GM12878 (cell line): ENCODE data around the gene TMEM79. TPM values are rescaled to one million over a fixed set of nuclear protein-coding genes. Genes with fewer than 3 reads are reported as not detected.

ENCODE experiments used
- BHLHE40 ChIP-seq, 2 experiments: fragments of 450-650 bp in 1 of 2; IDR thresholded peaks; 2 replicates each; pipeline ENCODE4 v1.6.1; 2011 to 2017; ENCODE audit warnings: low read depth in 2 of 2, borderline replicate concordance in 1 of 2, improper control_type of control experiment in 1 of 2, low read length in 1 of 2, mild to moderate bottlenecking in 1 of 2
- BRCA1 ChIP-seq: IDR thresholded peaks from 2 replicates; pipeline ENCODE4 v1.6.1; 2011; ENCODE audit warnings: low read depth, low read length, improper control_type of control experiment
- CBFB ChIP-seq: IDR thresholded peaks from 2 replicates; pipeline ENCODE4 v1.6.1; 2016; ENCODE audit warnings: antibody characterized with exemption, low read depth
- CHD4 ChIP-seq: fragments of 200-600 bp; sonication (generic); IDR thresholded peaks from 2 replicates; pipeline ENCODE4 v1.6.1; 2016; ENCODE audit warnings: mild to moderate bottlenecking
- FOS ChIP-seq: IDR thresholded peaks from 3 replicates; pipeline ENCODE4 v1.6.1; 2011; ENCODE audit warnings: borderline replicate concordance; ENCODE audit not compliant: insufficient read length; ENCODE audit errors: extremely low read depth
- FOXM1 ChIP-seq: IDR thresholded peaks from 2 replicates; pipeline ENCODE4 v1.6.1; 2012; ENCODE audit warnings: low read depth, mild to moderate bottlenecking, inconsistent platforms, low read length, moderate library complexity
- HDAC2 ChIP-seq: fragments of 200-600 bp; sonication (generic); IDR thresholded peaks from 2 replicates; pipeline ENCODE4 v1.6.1; 2017
- IRF4 ChIP-seq: IDR thresholded peaks from 2 replicates; pipeline ENCODE4 v1.6.1; 2011; ENCODE audit warnings: low read depth, low read length
- KLF5 ChIP-seq: fragments of 450-650 bp; IDR thresholded peaks from 2 replicates; pipeline ENCODE4 v1.6.1; 2014; ENCODE audit warnings: mild to moderate bottlenecking; ENCODE audit not compliant: partially characterized antibody
- NFIC ChIP-seq: IDR thresholded peaks from 2 replicates; pipeline ENCODE4 v1.6.1; 2012; ENCODE audit warnings: low read depth, mild to moderate bottlenecking, inconsistent platforms, low read length, moderate library complexity
- NR2C1 ChIP-seq: fragments of 450-650 bp; IDR thresholded peaks from 2 replicates; pipeline ENCODE4 v1.6.1; 2017; ENCODE audit warnings: antibody characterized with exemption, mild to moderate bottlenecking, moderate library complexity
- SMC3 ChIP-seq: IDR thresholded peaks from 2 replicates; pipeline ENCODE4 v1.6.1; 2011; ENCODE audit warnings: low read length, improper control_type of control experiment, borderline replicate concordance
- SP1 ChIP-seq: IDR thresholded peaks from one replicate; pipeline ENCODE4 v1.6.1; 2011; ENCODE audit warnings: low read depth, low read length
- SRF ChIP-seq, 2 experiments: IDR thresholded peaks; 2 replicates each; pipeline ENCODE4 v1.6.1; 2011; ENCODE audit warnings: low read depth in 2 of 2, low read length in 2 of 2, mild to moderate bottlenecking in 1 of 2, moderate library complexity in 1 of 2
- STAT3 ChIP-seq: IDR thresholded peaks from 2 replicates; pipeline ENCODE4 v1.6.1; 2011; ENCODE audit warnings: low read depth, low read length, improper control_type of control experiment
- TCF12 ChIP-seq: IDR thresholded peaks from 2 replicates; pipeline ENCODE4 v1.6.1; 2011; ENCODE audit warnings: low read depth, mild to moderate bottlenecking, low read length
- polyA plus RNA-seq, 11 experiments: library from polyadenylated mRNA; depleted of rRNA in 4 of 11; unstranded in 6 of 11; stranded (reverse) in 5 of 11; fragments of >200 nt; fragmentation: Nextera tagmentation in 4 of 11; fragmentation: Illumina TruSeq in 1 of 11; extraction: Ambion mirVana in 4 of 11; extraction: Trizol in 1 of 11; gene quantifications; 1 replicate in 1 of 11; 2 replicates in 10 of 11; pipeline versions ENCODE4 v1.2.1 to v1.2.3, GENCODE V29; 2011 to 2016; ENCODE audit warnings: inconsistent platforms in 2 of 11, missing spikeins in 2 of 11, low read depth in 1 of 11
- total RNA-seq, 4 experiments: library from RNA; depleted of rRNA in 3 of 4; stranded (reverse); fragments of >200 nt in 3 of 4; fragmentation: Illumina TruSeq in 1 of 4; extraction: Trizol in 1 of 4; gene quantifications; 2 replicates each; pipeline versions ENCODE4 v1.2.1 to v1.2.3, GENCODE V29; 2013 to 2021
- TF ChIP-seq, protein P1 (sequence below): fragments of 450-650 bp; IDR thresholded peaks from 2 replicates; pipeline ENCODE4 v1.6.1; 2014; ENCODE audit warnings: mild to moderate bottlenecking
- TF ChIP-seq, protein P2 (sequence below): fragments of 450-650 bp; IDR thresholded peaks from 2 replicates; pipeline ENCODE4 v1.6.1; 2017; ENCODE audit warnings: borderline replicate concordance
- TF ChIP-seq, protein P3 (sequence below): IDR thresholded peaks from 2 replicates; pipeline ENCODE4 v1.6.1; 2012; ENCODE audit warnings: low read length, inconsistent platforms
- TF ChIP-seq, protein P4 (sequence below): IDR thresholded peaks from 2 replicates; pipeline ENCODE4 v1.6.1; 2012; ENCODE audit warnings: improper control_type of control experiment, low read depth, low read length; ENCODE audit not compliant: insufficient replicate concordance

The TMEM79 gene
- total and polyA plus RNA-seq, 10 of the 15 experiments (the other 5 are each of a cell fraction or from before 2014, with no cell fraction given) = 0.47 to 5.2 (median 3.8) TPM

DNA sequence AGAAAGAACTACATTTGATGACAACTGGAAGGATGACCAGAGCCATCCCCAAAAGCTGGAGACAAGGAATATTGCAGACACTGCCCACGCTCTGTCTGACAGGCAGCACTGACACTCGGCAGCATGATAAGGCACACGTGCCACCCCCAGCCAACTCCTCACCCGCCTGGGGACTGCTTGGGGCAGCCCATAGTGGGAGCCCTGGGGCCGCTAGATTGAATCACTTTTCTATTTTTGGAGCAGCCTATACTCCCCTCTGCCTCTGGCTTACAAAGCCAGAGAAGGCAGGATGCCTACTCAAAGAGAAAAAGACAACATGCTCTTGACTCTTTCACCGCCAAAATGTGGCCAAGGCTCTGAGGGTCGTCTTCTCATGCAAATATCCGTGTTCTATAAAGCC lies 2.8 kb upstream of the TMEM79 start (continued):
- TF ChIP-seq, protein P1, sequence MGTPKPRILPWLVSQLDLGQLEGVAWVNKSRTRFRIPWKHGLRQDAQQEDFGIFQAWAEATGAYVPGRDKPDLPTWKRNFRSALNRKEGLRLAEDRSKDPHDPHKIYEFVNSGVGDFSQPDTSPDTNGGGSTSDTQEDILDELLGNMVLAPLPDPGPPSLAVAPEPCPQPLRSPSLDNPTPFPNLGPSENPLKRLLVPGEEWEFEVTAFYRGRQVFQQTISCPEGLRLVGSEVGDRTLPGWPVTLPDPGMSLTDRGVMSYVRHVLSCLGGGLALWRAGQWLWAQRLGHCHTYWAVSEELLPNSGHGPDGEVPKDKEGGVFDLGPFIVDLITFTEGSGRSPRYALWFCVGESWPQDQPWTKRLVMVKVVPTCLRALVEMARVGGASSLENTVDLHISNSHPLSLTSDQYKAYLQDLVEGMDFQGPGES = no peak
- TF ChIP-seq SMC3 (no peak), NFIC (peak; percentile 44; the same call in 1 of the 2 replicates), STAT3 (0 out of 2 replicates have a peak, but pooled peaks have one; percentile 34), BRCA1 (no peak), CBFB (no peak), KLF5 (no peak), FOXM1 (no peak), HDAC2 (no peak), IRF4 (no peak), CHD4 (no peak), NR2C1 (no peak), SP1 (no peak), BHLHE40 (IDR thresholded peaks at IDR 0.05; ENCODE audit: borderline replicate concordance in 1 of 2, low read depth in 2 of 2, low read length in 1 of 2) (peak; percentile 94 to 95), FOS (no peak), SRF (IDR thresholded peaks at IDR 0.05; ENCODE audit: low read depth in 2 of 2, low read length in 2 of 2) (no peak), TCF12 (no peak)
- TF ChIP-seq, protein P2, sequence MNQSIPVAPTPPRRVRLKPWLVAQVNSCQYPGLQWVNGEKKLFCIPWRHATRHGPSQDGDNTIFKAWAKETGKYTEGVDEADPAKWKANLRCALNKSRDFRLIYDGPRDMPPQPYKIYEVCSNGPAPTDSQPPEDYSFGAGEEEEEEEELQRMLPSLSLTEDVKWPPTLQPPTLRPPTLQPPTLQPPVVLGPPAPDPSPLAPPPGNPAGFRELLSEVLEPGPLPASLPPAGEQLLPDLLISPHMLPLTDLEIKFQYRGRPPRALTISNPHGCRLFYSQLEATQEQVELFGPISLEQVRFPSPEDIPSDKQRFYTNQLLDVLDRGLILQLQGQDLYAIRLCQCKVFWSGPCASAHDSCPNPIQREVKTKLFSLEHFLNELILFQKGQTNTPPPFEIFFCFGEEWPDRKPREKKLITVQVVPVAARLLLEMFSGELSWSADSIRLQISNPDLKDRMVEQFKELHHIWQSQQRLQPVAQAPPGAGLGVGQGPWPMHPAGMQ = no peak
- TF ChIP-seq, protein P3, sequence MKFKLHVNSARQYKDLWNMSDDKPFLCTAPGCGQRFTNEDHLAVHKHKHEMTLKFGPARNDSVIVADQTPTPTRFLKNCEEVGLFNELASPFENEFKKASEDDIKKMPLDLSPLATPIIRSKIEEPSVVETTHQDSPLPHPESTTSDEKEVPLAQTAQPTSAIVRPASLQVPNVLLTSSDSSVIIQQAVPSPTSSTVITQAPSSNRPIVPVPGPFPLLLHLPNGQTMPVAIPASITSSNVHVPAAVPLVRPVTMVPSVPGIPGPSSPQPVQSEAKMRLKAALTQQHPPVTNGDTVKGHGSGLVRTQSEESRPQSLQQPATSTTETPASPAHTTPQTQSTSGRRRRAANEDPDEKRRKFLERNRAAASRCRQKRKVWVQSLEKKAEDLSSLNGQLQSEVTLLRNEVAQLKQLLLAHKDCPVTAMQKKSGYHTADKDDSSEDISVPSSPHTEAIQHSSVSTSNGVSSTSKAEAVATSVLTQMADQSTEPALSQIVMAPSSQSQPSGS = peak; percentile 71; the same call in 1 of the 2 replicates
- TF ChIP-seq, protein P4, sequence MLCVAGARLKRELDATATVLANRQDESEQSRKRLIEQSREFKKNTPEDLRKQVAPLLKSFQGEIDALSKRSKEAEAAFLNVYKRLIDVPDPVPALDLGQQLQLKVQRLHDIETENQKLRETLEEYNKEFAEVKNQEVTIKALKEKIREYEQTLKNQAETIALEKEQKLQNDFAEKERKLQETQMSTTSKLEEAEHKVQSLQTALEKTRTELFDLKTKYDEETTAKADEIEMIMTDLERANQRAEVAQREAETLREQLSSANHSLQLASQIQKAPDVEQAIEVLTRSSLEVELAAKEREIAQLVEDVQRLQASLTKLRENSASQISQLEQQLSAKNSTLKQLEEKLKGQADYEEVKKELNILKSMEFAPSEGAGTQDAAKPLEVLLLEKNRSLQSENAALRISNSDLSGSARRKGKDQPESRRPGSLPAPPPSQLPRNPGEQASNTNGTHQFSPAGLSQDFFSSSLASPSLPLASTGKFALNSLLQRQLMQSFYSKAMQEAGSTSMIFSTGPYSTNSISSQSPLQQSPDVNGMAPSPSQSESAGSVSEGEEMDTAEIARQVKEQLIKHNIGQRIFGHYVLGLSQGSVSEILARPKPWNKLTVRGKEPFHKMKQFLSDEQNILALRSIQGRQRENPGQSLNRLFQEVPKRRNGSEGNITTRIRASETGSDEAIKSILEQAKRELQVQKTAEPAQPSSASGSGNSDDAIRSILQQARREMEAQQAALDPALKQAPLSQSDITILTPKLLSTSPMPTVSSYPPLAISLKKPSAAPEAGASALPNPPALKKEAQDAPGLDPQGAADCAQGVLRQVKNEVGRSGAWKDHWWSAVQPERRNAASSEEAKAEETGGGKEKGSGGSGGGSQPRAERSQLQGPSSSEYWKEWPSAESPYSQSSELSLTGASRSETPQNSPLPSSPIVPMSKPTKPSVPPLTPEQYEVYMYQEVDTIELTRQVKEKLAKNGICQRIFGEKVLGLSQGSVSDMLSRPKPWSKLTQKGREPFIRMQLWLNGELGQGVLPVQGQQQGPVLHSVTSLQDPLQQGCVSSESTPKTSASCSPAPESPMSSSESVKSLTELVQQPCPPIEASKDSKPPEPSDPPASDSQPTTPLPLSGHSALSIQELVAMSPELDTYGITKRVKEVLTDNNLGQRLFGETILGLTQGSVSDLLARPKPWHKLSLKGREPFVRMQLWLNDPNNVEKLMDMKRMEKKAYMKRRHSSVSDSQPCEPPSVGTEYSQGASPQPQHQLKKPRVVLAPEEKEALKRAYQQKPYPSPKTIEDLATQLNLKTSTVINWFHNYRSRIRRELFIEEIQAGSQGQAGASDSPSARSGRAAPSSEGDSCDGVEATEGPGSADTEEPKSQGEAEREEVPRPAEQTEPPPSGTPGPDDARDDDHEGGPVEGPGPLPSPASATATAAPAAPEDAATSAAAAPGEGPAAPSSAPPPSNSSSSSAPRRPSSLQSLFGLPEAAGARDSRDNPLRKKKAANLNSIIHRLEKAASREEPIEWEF = no peak
- TF ChIP-seq, all 136 proteins: peak for 31
